HG02852 (cell line): ENCODE measurements around the gene ITPR1.

ENCODE experiments used
- ATAC-seq: cut with Tn5 transposase; IDR thresholded peaks from one replicate; pipeline ENCODE4 v1.9.1; 2021; ENCODE audit warnings: mild to moderate bottlenecking, moderate library complexity; ENCODE audit not compliant: unreplicated experiment

The ITPR1 gene

GRCh38 chr3:4478261-4478660, 14.9 kb upstream of the ITPR1 start:
- no peak for ATAC-seq

- ATAC-seq, result no peak
Measured at GRCh38 chr3:4491855-4492207, 1.3 kb upstream of the ITPR1 start.

GRCh38 chr3:4492208-4493013, 737 bp upstream of the ITPR1 start:
- ATAC-seq, result peak; percentile 14

- no peak for ATAC-seq
Measured at GRCh38 chr3:4493941-4494894, 1.1 kb downstream of the ITPR1 start.

GRCh38 chr3:4494895-4495264, 1.7 kb downstream of the ITPR1 start:
- peak; percentile 14 for ATAC-seq

GRCh38 chr3:4495294-4496086, 2.3 kb downstream of the ITPR1 start:
- no peak for ATAC-seq

- ATAC-seq, result no peak
Measured at GRCh38 chr3:4496087-4496452, 2.9 kb downstream of the ITPR1 start.

GRCh38 chr3:4497005-4497692, 4.0 kb downstream of the ITPR1 start:
- ATAC-seq, result no peak

- ATAC-seq, result no peak
Measured at GRCh38 chr3:4497843-4498324, 4.7 kb downstream of the ITPR1 start.

- no peak for ATAC-seq
Measured at GRCh38 chr3:4498446-4498845, 5.3 kb downstream of the ITPR1 start.

GRCh38 chr3:4501437-4501836, 8.3 kb downstream of the ITPR1 start:
- ATAC-seq, result no peak

- no peak for ATAC-seq
Measured at GRCh38 chr3:4501927-4502326, 8.8 kb downstream of the ITPR1 start.

- ATAC-seq, result peak; percentile 63
Measured at GRCh38 chr3:4503050-4503449, 9.9 kb downstream of the ITPR1 start.

- ATAC-seq, result no peak
Measured at GRCh38 chr3:4504340-4505261, 11.5 kb downstream of the ITPR1 start.

GRCh38 chr3:4505688-4506558, 12.8 kb downstream of the ITPR1 start:
- ATAC-seq, result no peak

GRCh38 chr3:4506559-4507023, 13.4 kb downstream of the ITPR1 start:
- ATAC-seq, result no peak

GRCh38 chr3:4507024-4507596, 14.0 kb downstream of the ITPR1 start:
- ATAC-seq, result no peak
